22Rv1 (cell line): Measurements from ENCODE around the gene TDG.

ENCODE experiments used
- H3K27ac ChIP-seq: fragments of 450-650 bp; 2 replicates; pipeline ENCODE4 v1.5.1; 2017
- ZFX ChIP-seq: fragments of 450-650 bp; IDR thresholded peaks from 2 replicates; pipeline ENCODE4 v1.6.1; 2017; ENCODE audit warnings: antibody characterized with exemption, borderline replicate concordance
- TF ChIP-seq, protein P1 (sequence below): fragments of 450-650 bp; IDR thresholded peaks from 2 replicates; pipeline ENCODE4 v1.5.1; 2017; ENCODE audit warnings: mild to moderate bottlenecking

The TDG gene

DNA sequence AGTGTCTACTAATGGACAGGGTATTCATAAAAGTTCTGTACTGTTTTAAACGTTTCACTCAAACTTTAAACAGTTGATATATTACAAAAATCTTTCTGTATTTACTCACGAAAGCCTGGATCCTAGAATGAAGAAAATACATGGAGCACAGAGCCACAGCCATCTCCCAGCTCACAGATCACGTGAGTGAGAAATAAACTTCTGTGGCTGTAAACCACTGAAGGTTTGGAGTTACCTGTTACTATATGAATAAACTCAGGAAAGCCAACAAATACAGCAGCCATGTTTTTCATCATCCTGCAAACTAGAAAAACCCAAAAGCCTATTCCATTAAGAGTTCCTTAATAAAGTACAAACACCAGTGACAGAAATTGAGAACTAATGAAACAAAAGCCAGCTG lies 867 bp upstream of the TDG start:
- peak overlapping the region; percentile 86 for H3K27ac ChIP-seq
- TF ChIP-seq, protein P1, sequence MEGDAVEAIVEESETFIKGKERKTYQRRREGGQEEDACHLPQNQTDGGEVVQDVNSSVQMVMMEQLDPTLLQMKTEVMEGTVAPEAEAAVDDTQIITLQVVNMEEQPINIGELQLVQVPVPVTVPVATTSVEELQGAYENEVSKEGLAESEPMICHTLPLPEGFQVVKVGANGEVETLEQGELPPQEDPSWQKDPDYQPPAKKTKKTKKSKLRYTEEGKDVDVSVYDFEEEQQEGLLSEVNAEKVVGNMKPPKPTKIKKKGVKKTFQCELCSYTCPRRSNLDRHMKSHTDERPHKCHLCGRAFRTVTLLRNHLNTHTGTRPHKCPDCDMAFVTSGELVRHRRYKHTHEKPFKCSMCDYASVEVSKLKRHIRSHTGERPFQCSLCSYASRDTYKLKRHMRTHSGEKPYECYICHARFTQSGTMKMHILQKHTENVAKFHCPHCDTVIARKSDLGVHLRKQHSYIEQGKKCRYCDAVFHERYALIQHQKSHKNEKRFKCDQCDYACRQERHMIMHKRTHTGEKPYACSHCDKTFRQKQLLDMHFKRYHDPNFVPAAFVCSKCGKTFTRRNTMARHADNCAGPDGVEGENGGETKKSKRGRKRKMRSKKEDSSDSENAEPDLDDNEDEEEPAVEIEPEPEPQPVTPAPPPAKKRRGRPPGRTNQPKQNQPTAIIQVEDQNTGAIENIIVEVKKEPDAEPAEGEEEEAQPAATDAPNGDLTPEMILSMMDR, result no peak
- TF ChIP-seq ZFX, result no peak

DNA sequence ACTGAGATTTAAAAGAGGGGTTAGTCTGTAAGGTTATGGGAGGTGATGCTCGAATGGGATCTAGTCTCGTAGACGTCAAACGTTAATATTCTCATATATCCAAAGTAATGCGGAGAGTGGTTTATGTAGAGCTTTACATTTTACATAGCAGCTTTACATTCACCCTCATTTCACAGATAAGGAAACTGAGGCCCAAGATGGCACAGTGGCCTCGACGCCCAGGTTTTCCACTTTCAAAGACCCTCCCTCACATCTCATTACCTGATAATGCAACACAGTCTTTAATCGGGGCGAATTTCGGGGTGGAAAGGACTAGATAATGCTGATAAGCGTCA lies 450 bp upstream of the TDG start:
- peak overlapping the region; percentile 86 for H3K27ac ChIP-seq
- TF ChIP-seq, protein P1, result no peak
- TF ChIP-seq ZFX, result no peak

DNA sequence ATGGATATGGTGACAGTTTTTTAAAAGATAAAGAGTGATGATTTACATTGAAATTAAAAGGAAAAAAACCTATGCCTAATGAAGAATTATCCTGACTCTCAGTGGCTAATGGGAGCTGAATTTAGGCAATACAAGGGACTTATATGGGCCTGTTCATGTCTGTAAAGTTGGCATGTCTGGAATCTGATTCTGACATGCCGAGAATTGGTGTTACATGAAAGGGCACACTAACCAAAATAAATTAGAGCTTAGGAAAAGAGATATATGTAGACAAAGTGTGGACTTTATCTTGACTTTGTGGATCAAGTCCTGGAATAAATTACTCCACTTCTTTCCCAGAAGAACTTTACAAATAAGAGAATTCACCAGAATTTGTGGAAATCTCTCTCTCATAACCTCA lies 1.1 kb downstream of the TDG start:
- H3K27ac ChIP-seq, result peak overlapping the region; percentile 86
- TF ChIP-seq, protein P1, result no peak
- TF ChIP-seq ZFX, result no peak

DNA sequence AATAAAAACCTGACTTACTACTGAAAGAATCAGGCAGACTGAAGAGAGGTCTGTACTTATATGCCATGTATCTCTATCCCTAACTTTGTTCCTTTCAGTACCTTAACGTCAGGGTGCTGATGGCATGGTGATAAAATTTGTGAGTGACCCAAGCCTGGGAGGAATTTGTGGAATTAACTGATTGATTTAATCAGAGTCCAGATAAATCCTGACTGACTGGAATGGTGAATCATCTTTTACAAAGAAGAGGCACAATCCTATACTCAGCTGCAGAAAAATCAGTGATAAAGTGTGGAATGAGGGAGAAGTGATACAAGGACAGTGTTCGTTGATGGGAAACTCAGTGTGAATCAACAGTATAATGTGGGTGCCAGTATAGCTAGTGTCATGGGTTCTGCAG lies 3.7 kb downstream of the TDG start:
- TF ChIP-seq, protein P1, result no peak
- no peak for TF ChIP-seq ZFX
- H3K27ac ChIP-seq, result no peak overlapping the region

DNA sequence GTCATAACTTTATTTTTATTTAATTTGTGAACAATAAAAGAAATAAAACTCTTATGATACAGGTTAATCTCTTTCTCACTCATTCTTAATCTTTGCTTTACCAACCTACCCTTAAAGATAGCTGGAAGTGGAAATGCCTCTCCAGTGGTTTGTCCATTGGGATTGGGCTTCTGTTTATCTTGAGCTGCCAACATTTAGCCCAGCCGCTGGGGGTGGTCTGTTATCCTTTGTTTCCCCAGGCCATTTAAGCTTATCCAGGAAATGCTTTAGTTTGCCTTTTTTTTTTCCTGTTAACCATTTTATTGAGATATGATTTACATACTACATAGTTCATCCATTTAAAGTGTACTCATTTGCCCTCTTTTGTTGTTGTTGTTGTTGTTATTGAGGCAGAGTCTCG lies 8.2 kb downstream of the TDG start:
- no peak overlapping the region for H3K27ac ChIP-seq
- TF ChIP-seq, protein P1, result no peak
- TF ChIP-seq ZFX, result no peak

DNA sequence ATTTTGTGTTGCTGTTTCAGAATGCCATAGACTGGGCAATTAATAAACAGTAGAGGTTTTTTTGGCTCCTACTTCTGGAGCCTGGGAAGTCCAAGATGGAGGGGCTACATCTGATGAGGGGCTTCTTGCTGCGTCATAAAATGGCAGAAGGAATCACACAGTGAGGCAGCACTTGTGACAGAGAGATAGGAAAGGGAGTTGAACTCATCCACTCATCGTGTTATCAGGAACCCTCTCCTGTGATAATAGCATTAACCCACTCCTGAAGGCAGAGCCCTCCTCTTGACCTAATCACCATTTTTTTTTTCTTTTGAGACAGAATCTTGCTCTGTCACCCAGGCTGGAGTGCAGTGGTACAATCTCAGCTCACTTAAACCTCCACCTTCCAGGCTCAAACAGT lies 9.7 kb downstream of the TDG start:
- TF ChIP-seq, protein P1, result no peak
- no peak for TF ChIP-seq ZFX
- no peak overlapping the region for H3K27ac ChIP-seq

DNA sequence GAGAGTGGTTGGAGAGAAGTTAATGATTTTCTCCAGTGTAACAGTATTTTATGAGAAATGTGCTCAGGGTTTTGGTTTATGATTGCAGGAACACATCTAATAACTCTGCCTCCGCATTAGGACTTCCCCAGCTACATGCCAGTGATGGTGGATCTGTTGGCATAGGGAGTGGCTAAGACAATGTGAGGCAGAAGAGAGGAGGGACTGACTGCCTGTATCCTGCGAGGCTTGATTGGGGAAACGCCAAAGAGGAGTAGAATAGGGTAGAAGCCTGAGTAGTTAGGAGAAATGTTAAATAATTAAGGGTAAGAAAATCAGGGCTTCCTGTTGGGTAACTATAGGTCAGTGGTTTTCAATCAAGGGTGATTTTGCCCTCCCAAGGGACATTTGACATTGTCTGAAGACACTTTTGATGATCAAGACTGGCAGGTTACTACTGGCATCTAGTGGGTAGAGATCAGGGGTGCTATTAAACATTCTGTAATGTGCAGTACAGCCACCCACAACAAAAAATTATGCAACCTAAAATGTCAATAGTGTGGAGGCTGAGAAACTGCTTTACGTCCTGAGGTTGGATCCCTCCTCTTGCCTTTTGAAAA lies 12.8 kb downstream of the TDG start:
- no peak overlapping the region for H3K27ac ChIP-seq
- TF ChIP-seq, protein P1, result no peak
- no peak for TF ChIP-seq ZFX
